HEK293 (cell line): ENCODE data around the gene APOH.

Experiments used
- CTCF ChIA-PET: fragments of 350-600 bp; formaldehyde crosslinking; extraction: SDS; loops from one replicate; lab custom pipeline; 2021; ENCODE audit warnings: antibody characterized with exemption; lab: Yijun Ruan, JAX
- POLR2A ChIA-PET: fragments of 300-600 bp; formaldehyde crosslinking; extraction: SDS; loops from one replicate; lab custom pipeline; 2020; ENCODE audit warnings: antibody characterized with exemption, inconsistent platforms; lab: Yijun Ruan, JAX
- H3K27ac ChIP-seq: fragments of 200-500 bp; sonication (Bioruptor generic); 2 replicates; pipeline ENCODE4 v1.5.1; 2014; ENCODE audit warnings: low read depth, low read length, control low read depth, inconsistent platforms; ENCODE audit errors: extremely low read depth
- H3K36me3 ChIP-seq, 2 experiments: fragments of 200-500 bp in 1 of 2; sonication (Bioruptor generic) in 1 of 2; 1 replicate in 1 of 2; 2 replicates in 1 of 2; pipeline ENCODE4 v1.5.1; 2014 to 2017; ENCODE audit warnings: inconsistent platforms in 2 of 2, low read length in 2 of 2; ENCODE audit not compliant: control insufficient read depth in 2 of 2, insufficient read depth in 1 of 2
- H3K4me1 ChIP-seq: fragments of 200-500 bp; sonication (Bioruptor generic); 2 replicates; pipeline ENCODE4 v1.5.1; 2014; ENCODE audit warnings: mild to moderate bottlenecking, low read length, inconsistent platforms; ENCODE audit not compliant: control insufficient read depth, insufficient read depth
- H3K4me3 ChIP-seq: 2 replicates; pipeline ENCODE4 v1.5.1; 2011; ENCODE audit warnings: low read depth, mild to moderate bottlenecking, control low read depth, low read length, moderate library complexity
- H3K9me3 ChIP-seq: fragments of 200-500 bp; sonication (Bioruptor generic); 2 replicates; pipeline ENCODE4 v1.5.1; 2014; ENCODE audit warnings: low read depth, low read length, inconsistent platforms; ENCODE audit not compliant: control insufficient read depth, insufficient read depth
- EGR2 ChIP-seq: fragments of 450-650 bp; formaldehyde crosslinking; IDR thresholded peaks from 2 replicates; pipeline ENCODE4 v1.5.1; 2016; ENCODE audit warnings: low read depth, missing biosample characterization, missing genetic modification characterization
- GLI2 ChIP-seq: fragments of 450-650 bp; formaldehyde crosslinking; IDR thresholded peaks from 2 replicates; pipeline ENCODE4; 2017; ENCODE audit warnings: missing biosample characterization, missing genetic modification characterization, low read depth, borderline replicate concordance
- GLIS2 ChIP-seq: fragments of 450-650 bp; formaldehyde crosslinking; IDR thresholded peaks from 2 replicates; pipeline ENCODE4 v1.5.1; 2016; ENCODE audit warnings: missing biosample characterization, missing genetic modification characterization
- HOXD13 ChIP-seq: sonication (generic); formaldehyde crosslinking; IDR thresholded peaks from 2 replicates; pipeline ENCODE4 v1.8.0; 2022; ENCODE audit warnings: missing genetic modification reagents, borderline replicate concordance
- KLF10 ChIP-seq: fragments of 450-650 bp; IDR thresholded peaks from 2 replicates; pipeline ENCODE4 v1.5.1; 2018; ENCODE audit warnings: missing biosample characterization, mild to moderate bottlenecking, missing genetic modification characterization
- KLF7 ChIP-seq: fragments of 450-650 bp; formaldehyde crosslinking; IDR thresholded peaks from 2 replicates; pipeline ENCODE4 v1.5.1; 2016; ENCODE audit warnings: missing biosample characterization, missing genetic modification characterization, borderline replicate concordance
- SCRT2 ChIP-seq: fragments of 450-650 bp; formaldehyde crosslinking; IDR thresholded peaks from 2 replicates; pipeline ENCODE4 v1.5.1; 2016; ENCODE audit warnings: missing biosample characterization, missing genetic modification characterization
- TRIM28 ChIP-seq: IDR thresholded peaks from 2 replicates; pipeline ENCODE4 v1.6.1; 2011; ENCODE audit warnings: low read length, control low read depth, borderline replicate concordance
- ZBTB1 ChIP-seq: fragments of 450-650 bp; formaldehyde crosslinking; IDR thresholded peaks from 2 replicates; pipeline ENCODE4 v1.5.1; 2016; ENCODE audit warnings: missing biosample characterization, missing genetic modification characterization
- ZFHX2 ChIP-seq: fragments of 450-650 bp; formaldehyde crosslinking; conservative IDR thresholded peaks from 2 replicates; pipeline ENCODE4 v1.5.1; 2016; ENCODE audit warnings: missing biosample characterization, missing genetic modification characterization
- ZFP69B ChIP-seq: fragments of 450-650 bp; formaldehyde crosslinking; IDR thresholded peaks from 2 replicates; pipeline ENCODE4 v1.5.1; 2016; ENCODE audit warnings: missing biosample characterization, missing genetic modification characterization
- ZIC2 ChIP-seq: fragments of 450-650 bp; formaldehyde crosslinking; IDR thresholded peaks from 2 replicates; pipeline ENCODE4 v1.5.1; 2016; ENCODE audit warnings: missing biosample characterization, missing genetic modification characterization
- ZNF174 ChIP-seq: fragments of 450-650 bp; formaldehyde crosslinking; IDR thresholded peaks from 2 replicates; pipeline ENCODE4 v1.5.0; 2017; ENCODE audit warnings: missing biosample characterization, mild to moderate bottlenecking, missing genetic modification characterization
- ZNF211 ChIP-seq: fragments of 450-650 bp; formaldehyde crosslinking; IDR thresholded peaks from 2 replicates; pipeline ENCODE4 v1.5.1; 2016; ENCODE audit warnings: low read depth, missing biosample characterization, missing genetic modification characterization
- ZNF350 ChIP-seq: fragments of 450-650 bp; formaldehyde crosslinking; IDR thresholded peaks from 2 replicates; pipeline ENCODE4 v1.5.0; 2017; ENCODE audit warnings: missing biosample characterization, mild to moderate bottlenecking, missing genetic modification characterization
- ZNF366 ChIP-seq: fragments of 450-650 bp; formaldehyde crosslinking; conservative IDR thresholded peaks from 2 replicates; pipeline ENCODE4 v1.5.1; 2016; ENCODE audit warnings: missing biosample characterization, missing genetic modification characterization
- ZNF530 ChIP-seq: fragments of 450-650 bp; formaldehyde crosslinking; IDR thresholded peaks from 2 replicates; pipeline ENCODE4 v1.5.1; 2016; ENCODE audit warnings: low read depth, missing biosample characterization, missing genetic modification characterization
- ZNF561 ChIP-seq: fragments of 450-650 bp; IDR thresholded peaks from 2 replicates; pipeline ENCODE4 v1.5.1; 2018; ENCODE audit warnings: missing biosample characterization, missing genetic modification characterization, borderline replicate concordance
- ZNF600 ChIP-seq: fragments of 450-650 bp; formaldehyde crosslinking; IDR thresholded peaks from 2 replicates; pipeline ENCODE4 v1.5.1; 2016; ENCODE audit warnings: missing biosample characterization, missing genetic modification characterization
- ZNF670 ChIP-seq: fragments of 450-650 bp; formaldehyde crosslinking; IDR thresholded peaks from 2 replicates; pipeline ENCODE4 v1.5.1; 2016; ENCODE audit warnings: missing biosample characterization, missing genetic modification characterization, low read depth
- ZNF747 ChIP-seq: fragments of 450-650 bp; formaldehyde crosslinking; IDR thresholded peaks from 2 replicates; pipeline ENCODE4 v1.5.1; 2016; ENCODE audit warnings: missing biosample characterization, missing genetic modification characterization
- ZNF843 ChIP-seq: fragments of 450-650 bp; formaldehyde crosslinking; IDR thresholded peaks from 2 replicates; pipeline ENCODE4 v1.5.1; 2016; ENCODE audit warnings: missing biosample characterization, missing genetic modification characterization
- TF ChIP-seq, protein P1 (sequence below): fragments of 450-650 bp; formaldehyde crosslinking; IDR thresholded peaks from 2 replicates; pipeline ENCODE4 v1.5.1; 2016; ENCODE audit warnings: missing biosample characterization, missing genetic modification characterization
- TF ChIP-seq, protein P2 (sequence below): fragments of 450-650 bp; formaldehyde crosslinking; IDR thresholded peaks from 2 replicates; pipeline ENCODE4 v1.5.1; 2016; ENCODE audit warnings: missing biosample characterization, missing genetic modification characterization
- TF ChIP-seq, protein P3 (sequence below): fragments of 450-650 bp; formaldehyde crosslinking; IDR thresholded peaks from 2 replicates; pipeline ENCODE4 v1.5.1; 2016; ENCODE audit warnings: missing biosample characterization, missing genetic modification characterization
- TF ChIP-seq, protein P4 (sequence below): fragments of 450-650 bp; formaldehyde crosslinking; IDR thresholded peaks from 2 replicates; pipeline ENCODE4 v1.5.1; 2017; ENCODE audit warnings: missing biosample characterization, missing genetic modification characterization
- TF ChIP-seq, protein P5 (sequence below): fragments of 450-650 bp; IDR thresholded peaks from 2 replicates; pipeline ENCODE4 v1.5.1; 2018; ENCODE audit warnings: missing biosample characterization, mild to moderate bottlenecking, missing genetic modification characterization
- TF ChIP-seq, protein P6 (sequence below): fragments of 450-650 bp; formaldehyde crosslinking; IDR thresholded peaks from 2 replicates; pipeline ENCODE4 v1.5.1; 2016; ENCODE audit warnings: missing biosample characterization, missing genetic modification characterization, borderline replicate concordance

Gene APOH

DNA sequence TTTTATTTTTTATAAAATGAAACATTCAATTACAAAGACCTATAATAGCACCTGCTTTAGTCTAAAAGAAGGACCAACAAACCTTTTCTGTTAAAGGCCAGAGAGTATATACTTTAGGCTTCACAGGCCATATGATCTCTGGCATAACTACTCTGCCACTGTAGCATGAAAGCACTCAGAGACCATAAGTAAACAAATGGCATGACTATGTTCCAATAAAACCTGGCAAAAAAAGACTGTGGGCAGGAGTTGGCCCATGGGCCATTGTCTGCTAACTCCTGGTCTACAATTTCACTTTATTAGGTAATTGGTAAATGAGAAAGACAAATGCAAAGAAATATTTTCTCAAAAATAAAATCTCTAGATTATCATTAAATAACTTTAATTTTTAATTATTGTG is 52.2 kb downstream of the APOH start (continued):
- TF ChIP-seq ZNF211 (tag by site-specific recombination) (no peak), ZNF600 (peak; percentile 34; the same call in 1 of the 2 replicates), ZNF530 (tag by site-specific recombination) (no peak), EGR2 (tag by site-specific recombination) (no peak), KLF7 (tag by site-specific recombination) (no peak), ZNF561 (tag by site-specific recombination) (no peak), HOXD13 (CRISPR knock-in tag) (peak; percentile 32; the same call in 1 of the 2 replicates), GLIS2 (tag by site-specific recombination) (no peak), ZIC2 (tag by site-specific recombination) (no peak), ZBTB1 (no peak), SCRT2 (tag by site-specific recombination) (no peak), ZFP69B (tag by site-specific recombination) (no peak), GLI2 (tag by site-specific recombination) (no peak), ZNF747 (tag by site-specific recombination) (no peak), ZFHX2 (tag by site-specific recombination) (no peak), TRIM28 (no peak), ZNF350 (tag by site-specific recombination) (no peak), ZNF670 (tag by site-specific recombination) (no peak)
- TF ChIP-seq, protein P1, sequence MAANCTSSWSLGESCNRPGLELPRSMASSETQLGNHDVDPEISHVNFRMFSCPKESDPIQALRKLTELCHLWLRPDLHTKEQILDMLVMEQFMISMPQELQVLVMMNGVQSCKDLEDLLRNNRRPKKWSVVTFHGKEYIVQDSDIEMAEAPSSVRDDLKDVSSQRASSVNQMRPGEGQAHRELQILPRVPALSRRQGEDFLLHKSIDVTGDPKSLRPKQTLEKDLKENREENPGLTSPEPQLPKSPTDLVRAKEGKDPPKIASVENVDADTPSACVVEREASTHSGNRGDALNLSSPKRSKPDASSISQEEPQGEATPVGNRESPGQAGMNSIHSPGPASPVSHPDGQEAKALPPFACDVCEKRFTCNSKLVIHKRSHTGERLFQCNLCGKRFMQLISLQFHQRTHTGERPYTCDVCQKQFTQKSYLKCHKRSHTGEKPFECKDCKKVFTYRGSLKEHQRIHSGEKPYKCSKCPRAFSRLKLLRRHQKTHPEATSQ (tag by site-specific recombination): no peak
- TF ChIP-seq, protein P2, sequence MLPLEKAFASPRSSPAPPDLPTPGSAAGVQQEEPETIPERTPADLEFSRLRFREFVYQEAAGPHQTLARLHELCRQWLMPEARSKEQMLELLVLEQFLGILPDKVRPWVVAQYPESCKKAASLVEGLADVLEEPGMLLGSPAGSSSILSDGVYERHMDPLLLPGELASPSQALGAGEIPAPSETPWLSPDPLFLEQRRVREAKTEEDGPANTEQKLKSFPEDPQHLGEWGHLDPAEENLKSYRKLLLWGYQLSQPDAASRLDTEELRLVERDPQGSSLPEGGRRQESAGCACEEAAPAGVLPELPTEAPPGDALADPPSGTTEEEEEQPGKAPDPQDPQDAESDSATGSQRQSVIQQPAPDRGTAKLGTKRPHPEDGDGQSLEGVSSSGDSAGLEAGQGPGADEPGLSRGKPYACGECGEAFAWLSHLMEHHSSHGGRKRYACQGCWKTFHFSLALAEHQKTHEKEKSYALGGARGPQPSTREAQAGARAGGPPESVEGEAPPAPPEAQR: no peak
- TF ChIP-seq, protein P3, sequence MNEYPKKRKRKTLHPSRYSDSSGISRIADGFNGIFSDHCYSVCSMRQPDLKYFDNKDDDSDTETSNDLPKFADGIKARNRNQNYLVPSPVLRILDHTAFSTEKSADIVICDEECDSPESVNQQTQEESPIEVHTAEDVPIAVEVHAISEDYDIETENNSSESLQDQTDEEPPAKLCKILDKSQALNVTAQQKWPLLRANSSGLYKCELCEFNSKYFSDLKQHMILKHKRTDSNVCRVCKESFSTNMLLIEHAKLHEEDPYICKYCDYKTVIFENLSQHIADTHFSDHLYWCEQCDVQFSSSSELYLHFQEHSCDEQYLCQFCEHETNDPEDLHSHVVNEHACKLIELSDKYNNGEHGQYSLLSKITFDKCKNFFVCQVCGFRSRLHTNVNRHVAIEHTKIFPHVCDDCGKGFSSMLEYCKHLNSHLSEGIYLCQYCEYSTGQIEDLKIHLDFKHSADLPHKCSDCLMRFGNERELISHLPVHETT (tag by site-specific recombination): no peak
- TF ChIP-seq, all 188 proteins: peak for 7

DNA sequence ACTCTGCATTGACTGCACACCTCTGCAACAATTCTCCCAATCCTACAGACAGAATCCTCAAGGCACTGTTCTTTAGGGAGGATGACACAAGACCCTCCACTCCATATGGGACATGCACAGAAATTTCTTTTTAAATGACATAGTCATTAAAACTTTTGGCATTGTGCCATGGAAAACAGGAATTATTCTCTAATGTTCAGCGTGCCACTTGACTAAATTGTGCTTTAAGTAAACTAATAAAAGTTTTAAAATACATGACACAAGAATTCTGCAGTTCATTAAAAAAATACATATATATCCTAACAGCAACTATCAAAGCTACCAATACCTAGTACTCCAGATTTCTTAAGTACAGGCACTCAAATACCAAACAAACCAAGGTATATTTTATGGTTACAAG is 53.3 kb downstream of the APOH start:
- H3K4me3 ChIP-seq: no peak overlapping the region
- POLR2A ChIA-PET: interaction anchor here (0.6 kb wide), 1 partner anchor 602 kb away, joined by 3 read pairs; no protein-coding TSS in a partner anchor
- 0 out of 2 replicates have a peak, but pooled peaks have one; percentile 70 for TF ChIP-seq ZNF174 (tag by site-specific recombination)
- 0 out of 2 replicates have a peak, but pooled peaks have one; percentile 28 for TF ChIP-seq ZNF366 (tag by site-specific recombination)
- TF ChIP-seq, protein P4, sequence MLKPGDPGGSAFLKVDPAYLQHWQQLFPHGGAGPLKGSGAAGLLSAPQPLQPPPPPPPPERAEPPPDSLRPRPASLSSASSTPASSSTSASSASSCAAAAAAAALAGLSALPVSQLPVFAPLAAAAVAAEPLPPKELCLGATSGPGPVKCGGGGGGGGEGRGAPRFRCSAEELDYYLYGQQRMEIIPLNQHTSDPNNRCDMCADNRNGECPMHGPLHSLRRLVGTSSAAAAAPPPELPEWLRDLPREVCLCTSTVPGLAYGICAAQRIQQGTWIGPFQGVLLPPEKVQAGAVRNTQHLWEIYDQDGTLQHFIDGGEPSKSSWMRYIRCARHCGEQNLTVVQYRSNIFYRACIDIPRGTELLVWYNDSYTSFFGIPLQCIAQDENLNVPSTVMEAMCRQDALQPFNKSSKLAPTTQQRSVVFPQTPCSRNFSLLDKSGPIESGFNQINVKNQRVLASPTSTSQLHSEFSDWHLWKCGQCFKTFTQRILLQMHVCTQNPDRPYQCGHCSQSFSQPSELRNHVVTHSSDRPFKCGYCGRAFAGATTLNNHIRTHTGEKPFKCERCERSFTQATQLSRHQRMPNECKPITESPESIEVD (tag by site-specific recombination): peak; percentile 88
- TF ChIP-seq, protein P5, sequence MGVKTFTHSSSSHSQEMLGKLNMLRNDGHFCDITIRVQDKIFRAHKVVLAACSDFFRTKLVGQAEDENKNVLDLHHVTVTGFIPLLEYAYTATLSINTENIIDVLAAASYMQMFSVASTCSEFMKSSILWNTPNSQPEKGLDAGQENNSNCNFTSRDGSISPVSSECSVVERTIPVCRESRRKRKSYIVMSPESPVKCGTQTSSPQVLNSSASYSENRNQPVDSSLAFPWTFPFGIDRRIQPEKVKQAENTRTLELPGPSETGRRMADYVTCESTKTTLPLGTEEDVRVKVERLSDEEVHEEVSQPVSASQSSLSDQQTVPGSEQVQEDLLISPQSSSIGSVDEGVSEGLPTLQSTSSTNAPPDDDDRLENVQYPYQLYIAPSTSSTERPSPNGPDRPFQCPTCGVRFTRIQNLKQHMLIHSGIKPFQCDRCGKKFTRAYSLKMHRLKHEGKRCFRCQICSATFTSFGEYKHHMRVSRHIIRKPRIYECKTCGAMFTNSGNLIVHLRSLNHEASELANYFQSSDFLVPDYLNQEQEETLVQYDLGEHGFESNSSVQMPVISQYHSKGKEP: peak; percentile 85
- TF ChIP-seq ZNF843 (tag by site-specific recombination): peak; percentile 44; the same call in 1 of the 2 replicates
- TF ChIP-seq, protein P6, sequence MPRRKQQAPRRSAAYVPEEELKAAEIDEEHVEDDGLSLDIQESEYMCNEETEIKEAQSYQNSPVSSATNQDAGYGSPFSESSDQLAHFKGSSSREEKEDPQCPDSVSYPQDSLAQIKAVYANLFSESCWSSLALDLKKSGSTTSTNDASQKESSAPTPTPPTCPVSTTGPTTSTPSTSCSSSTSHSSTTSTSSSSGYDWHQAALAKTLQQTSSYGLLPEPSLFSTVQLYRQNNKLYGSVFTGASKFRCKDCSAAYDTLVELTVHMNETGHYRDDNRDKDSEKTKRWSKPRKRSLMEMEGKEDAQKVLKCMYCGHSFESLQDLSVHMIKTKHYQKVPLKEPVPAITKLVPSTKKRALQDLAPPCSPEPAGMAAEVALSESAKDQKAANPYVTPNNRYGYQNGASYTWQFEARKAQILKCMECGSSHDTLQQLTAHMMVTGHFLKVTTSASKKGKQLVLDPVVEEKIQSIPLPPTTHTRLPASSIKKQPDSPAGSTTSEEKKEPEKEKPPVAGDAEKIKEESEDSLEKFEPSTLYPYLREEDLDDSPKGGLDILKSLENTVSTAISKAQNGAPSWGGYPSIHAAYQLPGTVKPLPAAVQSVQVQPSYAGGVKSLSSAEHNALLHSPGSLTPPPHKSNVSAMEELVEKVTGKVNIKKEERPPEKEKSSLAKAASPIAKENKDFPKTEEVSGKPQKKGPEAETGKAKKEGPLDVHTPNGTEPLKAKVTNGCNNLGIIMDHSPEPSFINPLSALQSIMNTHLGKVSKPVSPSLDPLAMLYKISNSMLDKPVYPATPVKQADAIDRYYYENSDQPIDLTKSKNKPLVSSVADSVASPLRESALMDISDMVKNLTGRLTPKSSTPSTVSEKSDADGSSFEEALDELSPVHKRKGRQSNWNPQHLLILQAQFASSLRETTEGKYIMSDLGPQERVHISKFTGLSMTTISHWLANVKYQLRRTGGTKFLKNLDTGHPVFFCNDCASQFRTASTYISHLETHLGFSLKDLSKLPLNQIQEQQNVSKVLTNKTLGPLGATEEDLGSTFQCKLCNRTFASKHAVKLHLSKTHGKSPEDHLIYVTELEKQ: peak; percentile 24; the same call in 1 of the 2 replicates
- TF ChIP-seq KLF10 (tag by site-specific recombination): peak; percentile 48; the same call in 1 of the 2 replicates

More for the DNA sequence above, 53.3 kb downstream of the APOH start:
- CTCF ChIA-PET: interaction anchor here (0.6 to 1.5 kb wide), 5 partner anchors 9 to 944 kb away, joined by 3 to 4 read pairs (median 3); no protein-coding TSS in a partner anchor
- Histone ChIP-seq H3K27ac (no peak overlapping the region), H3K36me3 (peaks cover 21 to 29% of the 10 kb centered on the region in 2 experiments), H3K9me3 (no peaks in the 10 kb centered on the region), H3K4me1 (peaks cover 18% of the 10 kb centered on the region)
